ENCODE measurements around the gene TUBGCP3. TPM values are rescaled to one million over a fixed set of nuclear protein-coding genes. Genes with fewer than 3 reads are reported as not detected.

Gene TUBGCP3
- total RNA-seq, 1 experiment from 2014 or later, result 13.7 TPM

DNA sequence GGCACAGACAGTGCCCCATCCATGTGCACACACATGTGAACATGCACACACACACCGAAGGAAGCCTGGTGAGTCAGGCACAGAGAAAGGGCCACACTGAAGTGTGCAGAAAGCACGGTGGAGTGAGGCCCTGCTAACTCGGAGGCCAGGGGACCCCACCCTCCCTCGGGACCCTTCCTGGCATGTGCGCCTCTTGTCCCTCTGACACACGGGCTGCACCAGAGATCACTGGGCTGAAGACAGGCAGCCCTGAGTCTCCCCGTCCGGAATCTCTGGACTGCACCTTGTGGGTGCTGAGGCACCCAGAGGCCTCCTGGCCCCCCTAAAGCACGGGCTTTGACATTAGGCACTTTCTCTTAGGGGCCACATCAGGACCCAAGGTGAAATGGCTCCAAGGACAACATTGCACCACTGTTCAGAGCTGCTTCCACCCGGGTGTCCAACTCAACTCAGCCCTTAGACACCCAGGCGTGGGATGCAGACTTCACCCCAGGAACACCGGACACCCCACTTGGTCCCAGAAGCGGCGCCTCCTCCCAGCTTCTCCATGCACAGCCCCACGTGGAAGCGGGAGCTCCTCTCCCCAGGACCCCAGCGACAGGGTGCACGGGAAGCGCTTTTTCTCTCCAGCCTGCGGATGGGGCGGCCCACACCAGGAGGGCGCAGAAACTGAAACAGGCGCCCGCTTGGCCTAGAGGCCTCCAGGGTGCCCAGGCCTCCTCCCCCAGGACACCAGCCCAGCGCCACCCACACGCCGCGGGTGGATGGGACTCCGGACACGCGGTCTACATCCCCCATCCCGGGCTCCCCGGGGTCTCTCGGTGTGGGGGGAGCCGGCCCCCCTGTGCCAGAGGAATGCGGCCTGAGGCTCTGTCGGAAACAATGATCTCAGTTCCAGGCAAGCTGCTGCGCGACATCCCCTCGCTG lies 121.6 kb downstream of the TUBGCP3 start:
- CTCF ChIA-PET, result no interaction called here
- BruUV-seq (replicated peaks), result no TSS peak
- no peaks in the 10 kb centered on the region for H3K9me3 Mint-ChIP-seq (ENCODE audit: low read depth, unreplicated experiment)
- no peak overlapping the region for H3K27ac Mint-ChIP-seq (ENCODE audit: unreplicated experiment)
- no peaks in the 10 kb centered on the region for H3K27me3 Mint-ChIP-seq (ENCODE audit: unreplicated experiment)
- no peak for TF ChIP-seq CTCF (IDR thresholded peaks at IDR 0.05; ENCODE audit: unreplicated experiment)
- intact Hi-C loops (cut with micrococcal nuclease; ENCODE audit: unreplicated experiment), result no loop called here
- no peaks in the 10 kb centered on the region for H3K4me1 Mint-ChIP-seq (ENCODE audit: low read depth, unreplicated experiment)
- H3K4me3 Mint-ChIP-seq (ENCODE audit: low read depth, unreplicated experiment), result no peak overlapping the region
- DNase-seq, result no peak
- H3K36me3 Mint-ChIP-seq (ENCODE audit: insufficient read depth, unreplicated experiment), result no peaks in the 10 kb centered on the region

GRCh38 chr13:112465251-112466131 lies 122.5 kb downstream of the TUBGCP3 start:
- BruUV-seq (replicated peaks), result no TSS peak
- no peak for TF ChIP-seq CTCF (IDR thresholded peaks at IDR 0.05; ENCODE audit: unreplicated experiment)
- Mint-ChIP-seq H3K27me3 (ENCODE audit: unreplicated experiment) (no peaks in the 10 kb centered on the region), H3K27ac (ENCODE audit: unreplicated experiment) (no peak overlapping the region), H3K4me1 (ENCODE audit: low read depth, unreplicated experiment) (no peaks in the 10 kb centered on the region), H3K9me3 (ENCODE audit: low read depth, unreplicated experiment) (no peaks in the 10 kb centered on the region), H3K36me3 (ENCODE audit: insufficient read depth, unreplicated experiment) (no peaks in the 10 kb centered on the region), H3K4me3 (ENCODE audit: low read depth, unreplicated experiment) (no peak overlapping the region)
- no peak for DNase-seq
- CTCF ChIA-PET, result no interaction called here
- intact Hi-C loops (cut with micrococcal nuclease; ENCODE audit: unreplicated experiment), result no loop called here

DNA sequence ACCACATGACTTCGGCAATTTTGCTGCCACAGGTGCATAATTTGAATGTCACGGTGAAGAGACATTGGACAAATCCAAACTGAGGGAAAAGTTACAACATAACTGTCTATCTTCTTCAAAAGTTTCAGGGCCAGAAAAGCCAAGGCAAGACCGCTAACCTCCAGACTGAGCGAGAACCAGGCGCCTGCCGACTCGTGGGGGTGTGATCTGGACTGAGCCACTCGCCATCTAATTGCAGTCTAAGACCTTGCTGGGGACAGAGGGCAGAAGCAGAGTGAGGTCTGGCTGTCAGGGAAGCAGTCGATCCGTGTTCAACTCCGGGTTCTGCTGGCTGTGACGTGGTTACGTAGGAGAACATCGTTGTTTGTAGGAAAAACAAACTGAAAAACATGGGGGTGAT lies 123.2 kb downstream of the TUBGCP3 start:
- H3K9me3 Mint-ChIP-seq (ENCODE audit: low read depth, unreplicated experiment), result no peaks in the 10 kb centered on the region
- no peaks in the 10 kb centered on the region for H3K27me3 Mint-ChIP-seq (ENCODE audit: unreplicated experiment)
- BruUV-seq (replicated peaks), result no TSS peak
- no peak for DNase-seq
- no peaks in the 10 kb centered on the region for H3K4me1 Mint-ChIP-seq (ENCODE audit: low read depth, unreplicated experiment)
- H3K4me3 Mint-ChIP-seq (ENCODE audit: low read depth, unreplicated experiment), result no peak overlapping the region
- H3K36me3 Mint-ChIP-seq (ENCODE audit: insufficient read depth, unreplicated experiment), result no peaks in the 10 kb centered on the region
- no peak for TF ChIP-seq CTCF (IDR thresholded peaks at IDR 0.05; ENCODE audit: unreplicated experiment)
- no peak overlapping the region for H3K27ac Mint-ChIP-seq (ENCODE audit: unreplicated experiment)
- intact Hi-C loops (cut with micrococcal nuclease; ENCODE audit: unreplicated experiment), result no loop called here
- CTCF ChIA-PET, result no interaction called here

DNA sequence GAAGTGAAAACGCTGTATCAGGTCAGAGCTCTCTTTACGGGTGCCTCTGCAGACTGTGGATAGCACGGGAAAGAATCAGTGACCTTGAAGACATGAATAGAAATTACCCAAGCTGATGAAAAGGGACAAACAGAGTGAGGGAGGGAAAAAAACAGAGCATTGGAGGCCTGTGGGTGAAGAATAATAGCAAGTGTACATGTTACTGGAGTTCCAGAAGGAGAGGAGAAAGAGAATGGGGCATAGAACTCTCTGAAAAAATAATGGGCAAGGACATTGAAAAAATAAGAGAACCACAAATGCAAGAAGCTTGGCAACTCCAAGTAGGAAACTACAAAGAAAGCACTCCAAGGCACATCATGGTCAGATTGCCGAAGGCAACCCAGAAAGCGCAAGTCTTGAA lies 125.5 kb downstream of the TUBGCP3 start:
- Mint-ChIP-seq H3K27ac (ENCODE audit: unreplicated experiment) (no peak overlapping the region), H3K9me3 (ENCODE audit: low read depth, unreplicated experiment) (no peaks in the 10 kb centered on the region), H3K4me1 (ENCODE audit: low read depth, unreplicated experiment) (no peaks in the 10 kb centered on the region), H3K4me3 (ENCODE audit: low read depth, unreplicated experiment) (no peak overlapping the region), H3K27me3 (ENCODE audit: unreplicated experiment) (no peaks in the 10 kb centered on the region), H3K36me3 (ENCODE audit: insufficient read depth, unreplicated experiment) (no peaks in the 10 kb centered on the region)
- intact Hi-C loops (cut with micrococcal nuclease; ENCODE audit: unreplicated experiment), result no loop called here
- no peak for TF ChIP-seq CTCF (IDR thresholded peaks at IDR 0.05; ENCODE audit: unreplicated experiment)
- CTCF ChIA-PET, result no interaction called here
- BruUV-seq (replicated peaks), result no TSS peak
- DNase-seq, result no peak
